ENCODE results near the gene SASS6.

SASS6 gene

DNA sequence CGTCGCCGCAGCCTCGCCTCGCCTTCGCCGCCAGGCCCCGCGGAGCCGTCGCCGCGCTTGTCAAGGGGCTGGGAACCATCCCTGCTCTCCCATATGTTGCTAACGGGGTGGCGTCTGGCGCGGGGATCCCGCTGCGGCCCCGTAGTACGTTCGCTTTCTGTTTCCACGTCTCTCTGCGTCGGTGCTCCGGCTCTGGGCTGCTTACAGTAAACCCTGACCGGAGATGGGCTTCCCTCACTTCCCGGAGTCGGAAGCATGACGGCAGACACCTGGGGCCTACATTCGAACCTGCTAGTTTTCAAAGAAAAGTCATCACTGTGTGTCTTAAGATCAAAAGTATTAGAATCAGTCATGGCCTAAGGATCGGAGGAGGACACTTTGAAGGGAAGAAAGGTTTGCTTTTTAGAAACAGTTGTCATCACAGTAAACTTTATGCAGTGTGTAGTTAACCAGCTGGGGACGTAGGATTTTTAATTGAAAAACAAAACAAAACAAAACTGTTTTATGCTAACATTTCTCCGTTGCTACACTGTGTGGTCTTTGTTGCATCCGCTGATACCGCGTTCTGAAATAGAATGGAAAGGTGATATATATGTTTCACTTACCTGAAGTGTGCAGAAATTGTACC is 94.0 kb downstream of the SASS6 start:
- TF ChIP-seq CTCF (IDR thresholded peaks at IDR 0.05; ENCODE audit: low read depth, low read length) = no peak
- no peaks in the 10 kb centered on the region for H3K27me3 ChIP-seq
- H3K4me3 ChIP-seq (ENCODE audit: low read depth, low read length) = peak overlapping the region; percentile 95
- H3K4me1 ChIP-seq = no peaks in the 10 kb centered on the region
- no peaks in the 10 kb centered on the region for H3K9me3 ChIP-seq
- peaks cover 1% of the 10 kb centered on the region; the same call in 1 of the 2 replicates for H3K36me3 ChIP-seq
- DNase-seq = peak; percentile 56

- no peaks in the 10 kb centered on the region for H3K36me3 ChIP-seq
- H3K9me3 ChIP-seq = no peaks in the 10 kb centered on the region
- no peaks in the 10 kb centered on the region for H3K4me1 ChIP-seq
- peak; percentile 93 for DNase-seq
- peak overlapping the region; percentile 95 for H3K4me3 ChIP-seq (ENCODE audit: low read depth, low read length)
- no peaks in the 10 kb centered on the region for H3K27me3 ChIP-seq
- TF ChIP-seq CTCF (IDR thresholded peaks at IDR 0.05; ENCODE audit: low read depth, low read length) = no peak
These were observed 94.6 kb downstream of the SASS6 start for GRCh38 chr1:100037927-100038659.

GRCh38 chr1:100037656-100037926 is 95.1 kb downstream of the SASS6 start:
- H3K9me3 ChIP-seq = no peaks in the 10 kb centered on the region
- peak overlapping the region; percentile 95 for H3K4me3 ChIP-seq (ENCODE audit: low read depth, low read length)
- TF ChIP-seq CTCF (IDR thresholded peaks at IDR 0.05; ENCODE audit: low read depth, low read length) = no peak
- H3K4me1 ChIP-seq = no peaks in the 10 kb centered on the region
- no peaks in the 10 kb centered on the region for H3K27me3 ChIP-seq
- no peak for DNase-seq
- no peaks in the 10 kb centered on the region for H3K36me3 ChIP-seq

DNA sequence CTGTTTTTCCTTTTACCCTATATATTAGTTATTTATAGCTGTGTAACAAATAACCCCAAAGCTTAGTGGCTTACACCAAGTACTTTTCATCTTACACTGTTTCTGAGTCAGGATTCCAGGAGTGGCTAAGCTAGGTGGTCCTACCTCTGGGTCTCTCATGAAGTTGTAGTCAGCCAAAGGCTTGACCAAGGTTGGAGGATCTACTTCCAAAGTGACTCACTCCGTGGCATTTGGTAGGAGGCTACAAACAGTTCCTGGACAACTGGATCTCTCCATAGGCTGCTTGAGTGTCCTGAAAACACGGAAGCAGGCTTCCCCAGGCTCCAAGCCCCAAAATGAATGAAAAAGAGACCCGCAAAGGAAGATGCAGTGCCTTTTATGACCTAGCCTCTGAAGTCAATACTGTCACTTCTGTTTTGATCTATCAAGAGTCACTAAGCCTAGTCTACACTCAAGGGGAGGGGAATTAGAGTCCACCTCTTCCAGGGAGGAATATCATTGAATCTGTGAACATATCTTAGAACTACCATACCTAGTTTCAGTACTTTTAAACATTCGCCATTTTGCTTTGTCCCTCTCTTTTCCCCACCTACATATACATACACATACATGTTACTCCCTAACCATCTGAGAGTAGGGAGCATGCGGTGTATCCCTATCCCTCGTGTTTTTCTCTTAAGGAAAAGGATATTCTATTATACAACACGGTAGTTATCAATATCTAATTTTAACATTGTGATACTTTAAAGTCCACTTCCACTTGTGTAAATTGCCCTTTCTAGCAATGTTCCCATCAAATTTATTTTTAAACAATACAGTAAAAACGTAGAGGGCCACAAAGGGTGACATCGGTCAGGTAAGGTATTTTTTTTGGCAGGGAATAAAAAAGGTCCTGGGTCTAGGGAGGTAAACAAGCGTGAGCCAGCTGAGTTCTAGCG is 95.7 kb downstream of the SASS6 start:
- H3K4me3 ChIP-seq (ENCODE audit: low read depth, low read length) = peak overlapping the region; percentile 95
- no peak for TF ChIP-seq CTCF (IDR thresholded peaks at IDR 0.05; ENCODE audit: low read depth, low read length)
- H3K9me3 ChIP-seq = no peaks in the 10 kb centered on the region
- no peaks in the 10 kb centered on the region for H3K36me3 ChIP-seq
- no peaks in the 10 kb centered on the region for H3K4me1 ChIP-seq
- DNase-seq = no peak
- H3K27me3 ChIP-seq = no peaks in the 10 kb centered on the region

DNA sequence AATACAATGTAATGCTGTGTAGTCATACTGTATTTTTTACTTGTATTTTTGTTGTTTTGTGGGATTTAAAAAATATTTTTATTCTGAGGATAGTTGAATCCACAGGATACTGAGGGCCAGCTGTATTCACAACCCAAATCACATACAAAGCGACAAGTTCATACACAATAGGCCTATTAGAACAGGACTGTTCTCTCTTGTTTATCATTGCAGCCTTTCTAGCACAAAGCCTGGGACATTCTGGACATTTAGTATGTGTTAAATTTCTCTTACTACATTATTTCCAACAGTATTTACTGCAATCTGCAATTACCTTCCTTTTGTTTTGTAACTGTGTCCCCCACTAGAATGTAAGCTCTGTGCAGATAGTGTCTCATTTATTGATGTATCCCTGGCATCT is 97.5 kb downstream of the SASS6 start:
- TF ChIP-seq CTCF (IDR thresholded peaks at IDR 0.05; ENCODE audit: low read depth, low read length) = no peak
- Histone ChIP-seq H3K4me3 (ENCODE audit: low read depth, low read length) (no peak overlapping the region), H3K27me3 (no peaks in the 10 kb centered on the region), H3K4me1 (no peaks in the 10 kb centered on the region), H3K36me3 (no peaks in the 10 kb centered on the region), H3K9me3 (no peaks in the 10 kb centered on the region)
- DNase-seq = no peak
